ENCODE results near the gene CCDC127.
A peak's percentile ranks its signal among the peaks of the same experiment; 100 is the strongest.

Gene CCDC127

GRCh38 chr5:201672-202071 is 16.3 kb downstream of the CCDC127 start:
- no peak for DNase-seq

GRCh38 chr5:200985-201384 is 17.0 kb downstream of the CCDC127 start:
- no peak for DNase-seq

DNA sequence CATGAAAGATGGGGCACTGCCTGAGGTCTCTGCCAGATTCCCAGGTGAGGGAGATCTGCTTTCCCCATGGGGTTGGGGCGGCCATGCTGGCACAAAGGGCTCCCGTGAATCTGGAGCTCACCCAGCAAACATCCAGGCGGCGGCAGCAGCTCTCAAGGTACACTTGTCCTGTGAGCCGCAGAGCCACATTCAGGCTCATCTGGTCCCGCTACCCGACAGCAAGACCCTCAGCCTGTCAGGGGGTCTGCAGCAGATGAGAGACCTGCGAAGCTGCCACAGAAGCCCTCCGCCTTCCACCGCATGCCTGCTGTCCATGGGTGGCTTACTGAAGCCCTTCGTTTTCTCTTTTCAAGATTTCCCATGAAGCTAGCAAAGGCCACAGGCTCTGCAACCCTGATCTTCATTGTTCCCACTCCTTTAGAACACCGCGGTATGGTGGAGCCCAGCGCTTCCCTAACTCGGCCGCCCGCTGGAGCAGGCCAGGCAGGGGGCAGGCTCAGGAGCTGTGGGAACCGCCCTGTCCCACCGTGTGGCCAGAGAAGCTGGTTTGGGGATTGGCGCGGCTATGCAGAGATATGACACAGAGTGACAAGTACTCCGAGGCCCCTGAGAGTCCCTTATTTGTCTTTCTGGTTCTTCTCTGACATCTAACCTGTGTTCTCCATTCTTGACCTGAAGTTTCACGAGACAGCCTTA is 17.9 kb downstream of the CCDC127 start:
- no peak for DNase-seq

DNA sequence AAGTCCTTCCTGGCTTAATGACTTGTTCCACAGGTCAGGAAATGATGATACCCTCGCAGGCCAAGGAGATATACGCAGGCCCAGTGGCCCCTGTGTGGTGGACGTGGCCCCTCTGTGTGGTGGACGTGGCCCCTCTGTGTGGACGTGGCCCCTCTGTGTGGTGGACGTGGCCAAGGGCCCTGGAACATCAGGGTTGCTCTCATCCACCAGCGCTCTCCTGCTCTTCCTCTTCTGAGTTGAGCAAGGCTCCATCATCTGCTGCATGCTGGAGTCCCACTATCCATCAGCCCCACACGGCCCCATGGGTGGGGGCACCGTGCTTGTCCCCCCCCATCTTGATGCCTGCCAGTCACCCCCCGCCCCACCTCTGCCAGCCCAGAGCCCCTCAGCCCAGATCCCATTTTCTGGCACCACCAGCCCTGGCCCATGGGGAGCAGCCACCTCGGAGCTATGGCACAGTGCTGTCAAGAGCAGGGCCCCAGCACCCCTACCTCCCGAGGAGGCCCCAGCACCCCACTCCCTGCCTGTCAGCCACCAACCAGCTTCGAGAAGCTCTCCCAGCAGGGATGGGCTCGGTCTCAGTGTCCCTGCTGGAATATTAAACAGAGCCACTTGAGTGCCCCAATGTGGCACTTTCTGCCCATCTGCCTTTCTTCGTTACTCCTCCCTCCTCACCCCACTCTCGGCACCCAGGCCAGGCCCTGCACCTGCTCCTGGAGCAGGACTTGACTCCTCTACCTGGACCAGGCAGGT is 18.6 kb downstream of the CCDC127 start:
- DNase-seq, result no peak

DNA sequence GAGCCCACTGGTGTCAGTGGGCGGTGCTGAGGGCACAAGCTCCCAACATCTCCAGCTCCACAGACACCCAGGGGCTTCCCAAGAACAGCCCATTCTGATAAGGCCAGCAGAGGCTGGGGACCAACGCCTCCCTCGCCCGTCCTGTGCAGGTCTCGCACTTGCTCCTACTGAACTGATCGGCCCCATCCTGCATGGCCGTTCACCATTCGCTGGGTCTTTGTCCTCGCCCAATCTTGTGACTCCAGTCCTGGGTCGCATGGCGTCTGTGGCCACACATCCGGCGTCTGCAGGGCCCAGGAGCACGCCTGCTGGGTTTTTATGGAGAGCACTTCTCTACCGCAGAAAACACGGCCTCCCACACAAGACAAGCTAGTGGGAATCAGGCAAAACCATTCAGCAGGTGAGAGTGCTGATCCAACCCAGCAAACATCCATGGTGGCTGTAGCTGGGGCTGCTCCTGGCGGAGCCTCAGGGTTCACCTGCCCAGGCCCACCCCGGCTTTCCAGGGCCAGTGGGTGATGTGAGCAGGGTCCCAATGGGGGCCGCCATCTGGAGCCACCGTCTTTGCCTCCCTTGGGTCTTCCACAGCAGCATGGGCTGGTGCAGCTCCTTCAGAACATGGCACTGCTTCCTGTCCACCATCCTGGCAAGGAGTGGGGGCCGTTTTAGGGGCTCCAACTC is 19.3 kb downstream of the CCDC127 start:
- no peak for DNase-seq

GRCh38 chr5:197892-198489 is 20.0 kb downstream of the CCDC127 start:
- DNase-seq, result no peak

GRCh38 chr5:197031-197430 is 20.9 kb downstream of the CCDC127 start:
- DNase-seq, result peak; percentile 19

DNA sequence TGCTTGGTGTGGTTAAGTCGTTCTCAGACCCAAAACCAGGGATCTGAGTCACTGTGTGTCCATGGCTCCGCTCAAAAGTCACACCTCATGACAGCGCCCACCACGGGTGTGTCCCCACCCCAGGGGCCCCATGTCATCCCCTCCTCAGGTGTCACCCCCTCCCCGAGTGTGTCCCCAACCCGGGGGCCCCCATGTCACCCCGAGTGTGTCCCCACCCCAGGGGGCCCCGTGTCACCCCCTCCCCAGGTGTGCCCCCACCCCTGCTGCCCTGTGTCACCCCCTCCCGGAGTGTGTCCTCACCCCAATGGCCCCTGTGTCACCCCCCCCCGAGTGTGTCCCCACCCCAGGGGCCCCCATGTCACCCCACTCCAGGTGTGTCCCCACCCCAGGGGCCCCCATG is 21.6 kb downstream of the CCDC127 start:
- DNase-seq, result no peak

GRCh38 chr5:195401-196160 is 22.4 kb downstream of the CCDC127 start:
- DNase-seq, result no peak

GRCh38 chr5:194603-195209 is 23.2 kb downstream of the CCDC127 start:
- DNase-seq, result no peak

GRCh38 chr5:194102-194501 is 23.9 kb downstream of the CCDC127 start:
- DNase-seq, result no peak

GRCh38 chr5:192970-193831 is 24.8 kb downstream of the CCDC127 start:
- DNase-seq, result no peak

- DNase-seq, result no peak
Measured at GRCh38 chr5:192691-192969, 25.3 kb downstream of the CCDC127 start.

DNA sequence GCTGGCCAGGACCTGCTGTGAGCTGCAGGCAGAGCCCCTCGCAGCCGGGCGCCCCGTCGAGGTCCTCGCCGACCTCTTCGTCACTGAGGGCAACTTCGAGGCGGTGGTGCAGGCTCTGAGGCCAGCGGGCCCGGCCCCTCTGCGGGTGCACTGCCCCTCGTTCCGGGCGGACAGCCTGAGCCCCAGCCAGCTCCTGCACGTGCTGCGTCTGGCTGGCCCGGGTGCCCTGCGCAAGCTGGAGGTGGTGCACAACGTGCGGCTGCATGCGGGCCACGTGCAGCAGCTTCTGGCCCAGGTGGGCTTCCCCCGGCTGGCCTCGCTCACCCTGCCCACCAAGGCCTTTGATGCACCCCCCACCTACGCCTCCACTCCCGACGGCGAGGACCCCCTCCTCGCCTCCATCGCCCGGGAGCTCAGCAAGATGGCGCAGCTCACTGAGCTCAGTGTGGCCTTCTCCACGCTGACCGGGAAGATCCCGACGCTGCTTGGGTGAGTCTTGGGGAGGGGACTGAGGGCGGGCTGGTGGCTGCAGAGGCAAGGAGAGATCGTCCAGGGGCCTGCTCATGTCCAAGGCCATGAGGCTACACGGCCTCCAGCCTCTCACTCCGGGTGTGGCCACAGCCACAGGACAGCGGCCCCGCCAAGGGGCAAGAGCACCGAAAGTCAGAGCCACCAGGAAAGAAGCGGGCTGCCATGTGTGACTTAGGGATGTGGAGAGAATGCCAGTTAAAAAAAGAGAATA is 25.8 kb downstream of the CCDC127 start:
- no peak for DNase-seq

DNA sequence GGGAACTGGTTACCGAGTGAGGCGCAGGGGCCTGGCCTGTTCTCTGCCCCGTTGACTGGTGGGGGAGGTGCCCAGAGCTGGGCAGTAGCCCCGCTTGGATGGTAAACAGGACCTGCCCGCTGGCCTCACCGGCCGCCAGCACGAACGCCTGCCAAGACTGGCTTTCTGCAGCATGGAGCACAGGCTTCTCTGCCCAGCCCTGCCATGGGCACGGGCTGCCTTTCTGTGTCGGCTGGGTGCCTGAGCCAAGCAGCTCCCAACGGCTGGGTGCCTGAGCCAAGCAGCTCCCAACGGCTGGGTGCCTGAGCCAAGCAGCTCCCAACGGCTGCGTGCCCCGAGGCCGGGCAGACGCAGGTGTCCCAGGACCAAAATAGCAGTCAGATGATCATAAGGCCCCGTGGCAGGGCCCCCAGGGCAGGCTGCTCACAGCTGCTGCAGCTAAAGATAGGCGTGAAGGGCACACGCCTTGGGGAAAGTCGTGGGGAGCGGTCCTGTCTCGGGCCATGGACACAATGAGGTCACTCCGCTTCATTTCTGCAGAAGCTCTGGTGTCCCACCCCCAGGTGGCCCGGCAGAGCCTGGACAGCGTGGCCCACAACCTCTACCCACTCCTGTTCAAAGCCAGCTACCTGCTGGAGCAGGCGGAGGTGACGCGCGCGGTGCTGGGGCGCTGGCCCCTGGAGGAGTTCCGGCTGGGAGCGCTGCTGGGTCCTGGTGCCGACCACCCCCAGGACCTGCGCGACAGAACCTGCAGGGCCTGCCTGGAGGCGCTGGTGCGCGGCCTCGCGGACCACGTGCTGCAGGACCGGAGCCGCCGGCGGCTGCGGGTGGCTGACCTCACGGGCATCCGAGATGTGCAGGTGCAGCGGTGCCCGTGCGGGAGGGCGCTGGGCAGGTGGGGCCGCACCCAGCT is 26.7 kb downstream of the CCDC127 start, which contains the start of gene LRRC14B:
Gene LRRC14B, plus strand, starts transcription at position 460 of the 913 bp plus-strand sequence. Its CDS starts 44 bp downstream, at position 504.
- DNase-seq, result peak; percentile 89

- peak; percentile 71 for DNase-seq
Measured at GRCh38 chr5:190366-191035, 27.5 kb downstream of the CCDC127 start.

- DNase-seq, result no peak
Measured at GRCh38 chr5:189976-190365, 28.0 kb downstream of the CCDC127 start.

- no peak for DNase-seq
Measured at GRCh38 chr5:189486-189885, 28.5 kb downstream of the CCDC127 start.
